ENCODE measurements around the gene CNTNAP3B. TPM values are rescaled to one million over a fixed set of nuclear protein-coding genes. Genes with fewer than 3 reads are reported as not detected.
"Not testable (repeated sequence)": the region's sequence is repeated elsewhere in the genome, so short reads cannot be mapped to it uniquely, and the experiment has no call there.

The CNTNAP3B gene
- total and polyA plus RNA-seq, 2 experiments from 2014 or later: 1.1 to 2.4 TPM

GRCh38 chr9:41974906-41975305 lies 154.3 kb downstream of the CNTNAP3B start:
- H3K9me2 ChIP-seq (ENCODE audit: insufficient read depth); H3K79me2 ChIP-seq (replicated peaks; ENCODE audit: insufficient read depth); H4K20me1 ChIP-seq (replicated peaks; ENCODE audit: insufficient read depth); H2AFZ ChIP-seq; H3K27ac Mint-ChIP-seq; H3K27ac ChIP-seq (ENCODE audit: low read depth); ATAC-seq; H3K9me3 Mint-ChIP-seq; H3K36me3 Mint-ChIP-seq (ENCODE audit: low read depth); H3F3A ChIP-seq (replicated peaks; ENCODE audit: low read depth); DNase-seq (ENCODE audit: low spot score); H3K4me3 Mint-ChIP-seq; H3K4me1 Mint-ChIP-seq; H3K27me3 ChIP-seq (ENCODE audit: insufficient read depth); H3K4me2 ChIP-seq; H3K4me3 ChIP-seq; H3K36me3 ChIP-seq (ENCODE audit: insufficient read depth); H3K4me1 ChIP-seq (ENCODE audit: insufficient read depth); H3K27me3 Mint-ChIP-seq (ENCODE audit: insufficient read depth, low read depth, poor library complexity): not testable (repeated sequence)

- not testable (repeated sequence) for H3K4me1 ChIP-seq (ENCODE audit: insufficient read depth); H3K36me3 Mint-ChIP-seq (ENCODE audit: low read depth); H3K79me2 ChIP-seq (replicated peaks; ENCODE audit: insufficient read depth); H3K9me3 Mint-ChIP-seq; H3K4me1 Mint-ChIP-seq; H3F3A ChIP-seq (replicated peaks; ENCODE audit: low read depth); H4K20me1 ChIP-seq (replicated peaks; ENCODE audit: insufficient read depth); H3K27ac ChIP-seq (ENCODE audit: low read depth); H3K27me3 ChIP-seq (ENCODE audit: insufficient read depth); H3K27me3 Mint-ChIP-seq (ENCODE audit: insufficient read depth, low read depth, poor library complexity); H3K36me3 ChIP-seq (ENCODE audit: insufficient read depth); H3K9me2 ChIP-seq (ENCODE audit: insufficient read depth); H3K27ac Mint-ChIP-seq; H2AFZ ChIP-seq; H3K4me3 Mint-ChIP-seq
- 0 out of 2 replicates have a peak overlapping the region, but pooled peaks have one; percentile 28 for H3K4me3 ChIP-seq
- DNase-seq (ENCODE audit: low spot score) (peak; percentile 31), ATAC-seq (peak; percentile 91)
- peak overlapping the region; percentile 38; the same call in 1 of the 2 replicates for H3K4me2 ChIP-seq
Observed at GRCh38 chr9:41953007-41953406, 176.2 kb downstream of the CNTNAP3B start.

GRCh38 chr9:41941738-41942137 lies 187.5 kb downstream of the CNTNAP3B start:
- TF ChIP-seq CTCF (conservative IDR thresholded peaks at IDR 0.05; ENCODE audit: low read depth in 2 of 2): peak in 1 of 2 experiments; percentile 39; a peak in 3 of 4 replicates
- H3K36me3 Mint-ChIP-seq (ENCODE audit: low read depth); H3K27ac ChIP-seq (ENCODE audit: low read depth); H3K4me1 Mint-ChIP-seq; H3K36me3 ChIP-seq (ENCODE audit: insufficient read depth); H3K79me2 ChIP-seq (replicated peaks; ENCODE audit: insufficient read depth); H3K4me3 ChIP-seq; H3K4me1 ChIP-seq (ENCODE audit: insufficient read depth); H3K27me3 Mint-ChIP-seq (ENCODE audit: insufficient read depth, low read depth, poor library complexity); H4K20me1 ChIP-seq (replicated peaks; ENCODE audit: insufficient read depth); H3K4me3 Mint-ChIP-seq; ATAC-seq; H3K27ac Mint-ChIP-seq; H3K9me2 ChIP-seq (ENCODE audit: insufficient read depth); H3F3A ChIP-seq (replicated peaks; ENCODE audit: low read depth); H2AFZ ChIP-seq; H3K4me2 ChIP-seq; H3K9me3 Mint-ChIP-seq; H3K27me3 ChIP-seq (ENCODE audit: insufficient read depth): not testable (repeated sequence)
- DNase-seq (ENCODE audit: low spot score): peak; percentile 35

GRCh38 chr9:41938143-41938542 lies 191.1 kb downstream of the CNTNAP3B start:
- not testable (repeated sequence) for H3K4me2 ChIP-seq; H3K4me3 ChIP-seq; H3K79me2 ChIP-seq (replicated peaks; ENCODE audit: insufficient read depth); H3K36me3 Mint-ChIP-seq (ENCODE audit: low read depth); H3K27me3 ChIP-seq (ENCODE audit: insufficient read depth); H3K4me1 Mint-ChIP-seq; ATAC-seq; H3K4me1 ChIP-seq (ENCODE audit: insufficient read depth); DNase-seq (ENCODE audit: low spot score); H3K36me3 ChIP-seq (ENCODE audit: insufficient read depth); H3K4me3 Mint-ChIP-seq; H4K20me1 ChIP-seq (replicated peaks; ENCODE audit: insufficient read depth); H3K27me3 Mint-ChIP-seq (ENCODE audit: insufficient read depth, low read depth, poor library complexity); H3K9me3 Mint-ChIP-seq; H3F3A ChIP-seq (replicated peaks; ENCODE audit: low read depth); H2AFZ ChIP-seq; H3K9me2 ChIP-seq (ENCODE audit: insufficient read depth); H3K27ac Mint-ChIP-seq; H3K27ac ChIP-seq (ENCODE audit: low read depth)

GRCh38 chr9:41935727-41936126 lies 193.5 kb downstream of the CNTNAP3B start:
- H3K27me3 ChIP-seq (ENCODE audit: insufficient read depth); H3K4me3 ChIP-seq; H3K36me3 ChIP-seq (ENCODE audit: insufficient read depth); H3K36me3 Mint-ChIP-seq (ENCODE audit: low read depth); H3K27me3 Mint-ChIP-seq (ENCODE audit: insufficient read depth, low read depth, poor library complexity); ATAC-seq; H3K27ac Mint-ChIP-seq; H3K9me3 Mint-ChIP-seq; H3F3A ChIP-seq (replicated peaks; ENCODE audit: low read depth); H3K9me2 ChIP-seq (ENCODE audit: insufficient read depth); H3K4me2 ChIP-seq; DNase-seq (ENCODE audit: low spot score); H3K4me1 Mint-ChIP-seq; H3K4me3 Mint-ChIP-seq; H2AFZ ChIP-seq; H4K20me1 ChIP-seq (replicated peaks; ENCODE audit: insufficient read depth); H3K4me1 ChIP-seq (ENCODE audit: insufficient read depth); H3K79me2 ChIP-seq (replicated peaks; ENCODE audit: insufficient read depth); H3K27ac ChIP-seq (ENCODE audit: low read depth): not testable (repeated sequence)

- H3K36me3 Mint-ChIP-seq (ENCODE audit: low read depth); H3K27me3 ChIP-seq (ENCODE audit: insufficient read depth); H3K4me1 ChIP-seq (ENCODE audit: insufficient read depth); H3K4me3 Mint-ChIP-seq; H3K9me2 ChIP-seq (ENCODE audit: insufficient read depth); H4K20me1 ChIP-seq (replicated peaks; ENCODE audit: insufficient read depth); H3K27ac ChIP-seq (ENCODE audit: low read depth); H3K9me3 Mint-ChIP-seq; H3K36me3 ChIP-seq (ENCODE audit: insufficient read depth); H3K4me3 ChIP-seq; H3K27ac Mint-ChIP-seq; H3F3A ChIP-seq (replicated peaks; ENCODE audit: low read depth); H3K4me1 Mint-ChIP-seq; H3K79me2 ChIP-seq (replicated peaks; ENCODE audit: insufficient read depth); H3K27me3 Mint-ChIP-seq (ENCODE audit: insufficient read depth, low read depth, poor library complexity); ATAC-seq; DNase-seq (ENCODE audit: low spot score); H2AFZ ChIP-seq; H3K4me2 ChIP-seq: not testable (repeated sequence)
Observed at GRCh38 chr9:41929172-41929571, 200.1 kb downstream of the CNTNAP3B start.

Data from GM23338 (cell line).